Measurements from ENCODE around the gene CCDC61.
A peak's percentile ranks its signal among the peaks of the same experiment; 100 is the strongest.

The CCDC61 gene

GRCh38 chr19:45973553-45974338 lies 21.5 kb upstream of the CCDC61 start, which contains the start of gene NOVA2:
NOVA2 (minus strand) TSS chr19:45973865; CDS start chr19:45973351, 514 bp downstream.
- peak; percentile 95 for DNase-seq (ENCODE audit: low spot score)

- no peak for DNase-seq (ENCODE audit: low spot score)
Measured at GRCh38 chr19:45975306-45976070, 19.8 kb upstream of the CCDC61 start.

GRCh38 chr19:45976178-45976577 lies 19.1 kb upstream of the CCDC61 start:
- DNase-seq (ENCODE audit: low spot score): peak; percentile 83

GRCh38 chr19:45978156-45978555 lies 17.1 kb upstream of the CCDC61 start:
- no peak for DNase-seq (ENCODE audit: low spot score)

GRCh38 chr19:45981350-45981749 lies 13.9 kb upstream of the CCDC61 start:
- DNase-seq (ENCODE audit: low spot score): peak; percentile 39

- no peak for DNase-seq (ENCODE audit: low spot score)
Measured at GRCh38 chr19:45985321-45985720, 9.9 kb upstream of the CCDC61 start.

- DNase-seq (ENCODE audit: low spot score): no peak
Measured at GRCh38 chr19:45990113-45990728, 5.0 kb upstream of the CCDC61 start.

GRCh38 chr19:45994456-45994997 lies 740 bp upstream of the CCDC61 start:
- no peak for DNase-seq (ENCODE audit: low spot score)

- DNase-seq (ENCODE audit: low spot score): no peak
Measured at GRCh38 chr19:45995715-45996385, 583 bp downstream of the CCDC61 start.

- DNase-seq (ENCODE audit: low spot score): no peak
Measured at GRCh38 chr19:45996933-45997332, 1.7 kb downstream of the CCDC61 start.

GRCh38 chr19:45998834-45999233 lies 3.6 kb downstream of the CCDC61 start:
- DNase-seq (ENCODE audit: low spot score): no peak

GRCh38 chr19:45999653-46000121 lies 4.4 kb downstream of the CCDC61 start:
- DNase-seq (ENCODE audit: low spot score): peak; percentile 57

GRCh38 chr19:46000491-46001246 lies 5.4 kb downstream of the CCDC61 start:
- DNase-seq (ENCODE audit: low spot score): peak; percentile 75

- no peak for DNase-seq (ENCODE audit: low spot score)
Measured at GRCh38 chr19:46002678-46003275, 7.5 kb downstream of the CCDC61 start.

GRCh38 chr19:46006411-46006810 lies 11.1 kb downstream of the CCDC61 start:
- no peak for DNase-seq (ENCODE audit: low spot score)

- peak; percentile 81 for DNase-seq (ENCODE audit: low spot score)
Measured at GRCh38 chr19:46009530-46010510, 14.6 kb downstream of the CCDC61 start.

GRCh38 chr19:46014534-46014933 lies 19.3 kb downstream of the CCDC61 start:
- DNase-seq (ENCODE audit: low spot score): no peak

GRCh38 chr19:46014941-46015686 lies 19.8 kb downstream of the CCDC61 start:
- peak; percentile 21 for DNase-seq (ENCODE audit: low spot score)
